ENCODE measurements around the gene MAGED1.

DNA sequence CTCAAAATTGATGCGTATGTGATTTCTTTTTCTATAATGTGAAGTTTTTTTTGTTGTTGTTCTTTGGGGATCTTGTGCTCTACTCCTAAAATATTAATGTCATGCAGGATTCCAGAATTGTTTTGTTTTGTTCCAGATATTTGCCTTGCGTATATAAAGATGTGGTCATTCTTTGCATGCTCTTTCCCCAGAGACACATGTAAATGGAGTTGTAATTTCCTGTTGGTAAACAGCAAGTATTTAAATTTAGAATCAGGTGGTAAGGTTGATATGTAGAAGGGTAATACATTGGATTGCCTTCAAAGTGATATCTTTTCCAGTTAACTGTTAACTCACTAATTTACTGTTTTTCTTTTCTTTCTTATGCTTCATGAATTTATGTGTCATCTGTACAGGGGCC, 23.1 kb upstream of the MAGED1 start:
- TF ChIP-seq, protein P1, sequence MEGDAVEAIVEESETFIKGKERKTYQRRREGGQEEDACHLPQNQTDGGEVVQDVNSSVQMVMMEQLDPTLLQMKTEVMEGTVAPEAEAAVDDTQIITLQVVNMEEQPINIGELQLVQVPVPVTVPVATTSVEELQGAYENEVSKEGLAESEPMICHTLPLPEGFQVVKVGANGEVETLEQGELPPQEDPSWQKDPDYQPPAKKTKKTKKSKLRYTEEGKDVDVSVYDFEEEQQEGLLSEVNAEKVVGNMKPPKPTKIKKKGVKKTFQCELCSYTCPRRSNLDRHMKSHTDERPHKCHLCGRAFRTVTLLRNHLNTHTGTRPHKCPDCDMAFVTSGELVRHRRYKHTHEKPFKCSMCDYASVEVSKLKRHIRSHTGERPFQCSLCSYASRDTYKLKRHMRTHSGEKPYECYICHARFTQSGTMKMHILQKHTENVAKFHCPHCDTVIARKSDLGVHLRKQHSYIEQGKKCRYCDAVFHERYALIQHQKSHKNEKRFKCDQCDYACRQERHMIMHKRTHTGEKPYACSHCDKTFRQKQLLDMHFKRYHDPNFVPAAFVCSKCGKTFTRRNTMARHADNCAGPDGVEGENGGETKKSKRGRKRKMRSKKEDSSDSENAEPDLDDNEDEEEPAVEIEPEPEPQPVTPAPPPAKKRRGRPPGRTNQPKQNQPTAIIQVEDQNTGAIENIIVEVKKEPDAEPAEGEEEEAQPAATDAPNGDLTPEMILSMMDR (IDR thresholded peaks at IDR 0.05): no peak
- no peak for TF ChIP-seq EZH2 (IDR thresholded peaks at IDR 0.05; ENCODE audit: borderline replicate concordance, insufficient read depth, low read depth, low read length, poor library complexity, severe bottlenecking)

Measured in B cell (primary cell).